Measurements from ENCODE around the gene MALAT1.

- TF ChIP-seq, protein P1, sequence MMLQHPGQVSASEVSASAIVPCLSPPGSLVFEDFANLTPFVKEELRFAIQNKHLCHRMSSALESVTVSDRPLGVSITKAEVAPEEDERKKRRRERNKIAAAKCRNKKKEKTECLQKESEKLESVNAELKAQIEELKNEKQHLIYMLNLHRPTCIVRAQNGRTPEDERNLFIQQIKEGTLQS (IDR thresholded peaks at IDR 0.05): no peak
- TF ChIP-seq, protein P2, sequence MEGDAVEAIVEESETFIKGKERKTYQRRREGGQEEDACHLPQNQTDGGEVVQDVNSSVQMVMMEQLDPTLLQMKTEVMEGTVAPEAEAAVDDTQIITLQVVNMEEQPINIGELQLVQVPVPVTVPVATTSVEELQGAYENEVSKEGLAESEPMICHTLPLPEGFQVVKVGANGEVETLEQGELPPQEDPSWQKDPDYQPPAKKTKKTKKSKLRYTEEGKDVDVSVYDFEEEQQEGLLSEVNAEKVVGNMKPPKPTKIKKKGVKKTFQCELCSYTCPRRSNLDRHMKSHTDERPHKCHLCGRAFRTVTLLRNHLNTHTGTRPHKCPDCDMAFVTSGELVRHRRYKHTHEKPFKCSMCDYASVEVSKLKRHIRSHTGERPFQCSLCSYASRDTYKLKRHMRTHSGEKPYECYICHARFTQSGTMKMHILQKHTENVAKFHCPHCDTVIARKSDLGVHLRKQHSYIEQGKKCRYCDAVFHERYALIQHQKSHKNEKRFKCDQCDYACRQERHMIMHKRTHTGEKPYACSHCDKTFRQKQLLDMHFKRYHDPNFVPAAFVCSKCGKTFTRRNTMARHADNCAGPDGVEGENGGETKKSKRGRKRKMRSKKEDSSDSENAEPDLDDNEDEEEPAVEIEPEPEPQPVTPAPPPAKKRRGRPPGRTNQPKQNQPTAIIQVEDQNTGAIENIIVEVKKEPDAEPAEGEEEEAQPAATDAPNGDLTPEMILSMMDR (IDR thresholded peaks at IDR 0.05 in 2 of 3, conservative IDR thresholded peaks at IDR 0.05 in 1 of 3; ENCODE audit: borderline replicate concordance in 1 of 3, insufficient read depth in 1 of 3, low read depth in 2 of 3, low read length in 2 of 3): no peak
- TF ChIP-seq REST (IDR thresholded peaks at IDR 0.05; ENCODE audit: low read depth) (no peak), POLR2A (IDR thresholded peaks at IDR 0.05; ENCODE audit: borderline replicate concordance, extremely low read depth, insufficient read depth, insufficient read length) (no peak), EZH2 (IDR thresholded peaks at IDR 0.05) (no peak), POLR2AphosphoS5 (IDR thresholded peaks at IDR 0.05; ENCODE audit: low read depth, low read length) (peak; percentile 38), JUND (IDR thresholded peaks at IDR 0.05) (no peak), SP1 (IDR thresholded peaks at IDR 0.05; ENCODE audit: low read depth) (no peak), SRF (IDR thresholded peaks at IDR 0.05; ENCODE audit: low read depth) (no peak)
Measured at GRCh38 chr11:65503949-65504673, 5.3 kb downstream of the MALAT1 start.

Data from HCT116 (cell line).